LNCaP clone FGC (cell line): ENCODE measurements around the gene PAQR8.

Experiments
- DNase-seq: peaks from one replicate; pipeline ENCODE4 v3.0.0-alpha.2; 2011; ENCODE audit warnings: low read depth
- H3K4me3 ChIP-seq: 2 replicates; pipeline ENCODE4 v1.5.1; 2011; ENCODE audit warnings: mild to moderate bottlenecking, low read depth, low read length, control low read depth
- CTCF ChIP-seq: IDR thresholded peaks from 2 replicates; pipeline ENCODE4 v1.5.1; 2012; ENCODE audit warnings: mild to moderate bottlenecking; ENCODE audit not compliant: control insufficient read depth, insufficient read depth; ENCODE audit errors: extremely low read depth

The PAQR8 gene

GRCh38 chr6:52454556-52454955 is 92.6 kb downstream of the PAQR8 start:
- no peak for TF ChIP-seq CTCF
- H3K4me3 ChIP-seq = no peak overlapping the region
- no peak for DNase-seq

- H3K4me3 ChIP-seq = no peak overlapping the region
- no peak for TF ChIP-seq CTCF
- no peak for DNase-seq
These were observed 95.1 kb downstream of the PAQR8 start for GRCh38 chr6:52457096-52457495.
